ENCODE measurements around the gene NCKAP1.
A peak's percentile ranks its signal among the peaks of the same experiment; 100 is the strongest.
"Not testable (repeated sequence)": the region's sequence is repeated elsewhere in the genome, so short reads cannot be mapped to it uniquely, and the experiment has no call there.

The NCKAP1 gene

DNA sequence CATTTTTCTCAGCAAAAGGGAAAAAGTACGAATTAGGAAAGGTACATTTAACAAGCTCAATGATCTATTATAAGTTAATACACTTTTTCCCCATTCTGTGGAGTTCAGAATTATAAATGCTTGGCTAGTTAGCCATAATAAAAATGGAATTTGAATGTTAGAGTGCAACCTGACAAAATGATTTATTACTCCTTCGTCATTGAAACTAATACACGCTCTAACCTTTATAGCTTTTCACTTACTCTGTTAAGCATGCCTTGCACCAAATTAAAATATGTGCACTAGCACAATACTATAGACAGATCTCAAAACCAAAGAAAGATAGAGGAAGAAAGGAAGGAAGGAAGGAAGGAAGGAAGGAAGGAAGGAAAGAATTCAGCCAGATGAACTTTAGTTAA lies 125.7 kb downstream of the NCKAP1 start:
- FAIRE-seq (no peak), DNase-seq (ENCODE audit: insufficient read length, low spot score) (no peak)
- no peak for TF ChIP-seq POLR2A (IDR thresholded peaks at IDR 0.05; ENCODE audit: low read depth, low read length)

DNA sequence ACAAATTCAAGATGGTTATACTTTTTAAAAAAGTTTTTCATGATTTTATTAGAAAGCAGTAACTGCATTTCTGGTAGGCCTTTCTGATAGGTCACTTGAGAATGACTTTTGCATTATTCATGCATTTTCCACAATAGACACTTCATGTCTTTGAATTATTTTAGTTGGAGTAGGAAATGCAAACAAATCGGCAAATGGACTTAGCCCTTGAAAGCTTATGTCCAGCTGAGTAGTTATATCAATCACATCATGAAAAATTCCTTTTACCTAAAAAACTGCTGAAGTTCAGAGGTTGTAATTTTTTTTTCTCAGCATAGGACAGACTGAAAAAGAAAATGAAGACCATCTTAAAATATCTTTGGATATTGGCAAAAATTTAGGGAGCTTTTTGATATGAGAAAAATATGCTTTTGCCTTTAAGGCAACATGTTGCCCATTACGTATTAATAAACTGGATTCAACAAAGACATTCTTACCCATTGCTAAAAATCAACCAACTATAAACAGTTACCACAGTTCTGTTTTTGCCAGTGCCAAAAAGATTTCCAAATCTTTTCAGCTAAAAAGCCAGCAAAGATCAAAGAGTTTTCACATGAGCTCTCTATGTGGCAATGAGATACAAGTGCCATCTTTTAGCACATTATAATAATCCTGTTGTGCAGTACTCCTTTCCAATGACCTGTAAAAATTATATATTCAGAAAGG lies 126.3 kb downstream of the NCKAP1 start:
- no peak for DNase-seq (ENCODE audit: insufficient read length, low spot score)
- TF ChIP-seq POLR2A (IDR thresholded peaks at IDR 0.05; ENCODE audit: low read depth, low read length), result no peak
- no peak for FAIRE-seq

DNA sequence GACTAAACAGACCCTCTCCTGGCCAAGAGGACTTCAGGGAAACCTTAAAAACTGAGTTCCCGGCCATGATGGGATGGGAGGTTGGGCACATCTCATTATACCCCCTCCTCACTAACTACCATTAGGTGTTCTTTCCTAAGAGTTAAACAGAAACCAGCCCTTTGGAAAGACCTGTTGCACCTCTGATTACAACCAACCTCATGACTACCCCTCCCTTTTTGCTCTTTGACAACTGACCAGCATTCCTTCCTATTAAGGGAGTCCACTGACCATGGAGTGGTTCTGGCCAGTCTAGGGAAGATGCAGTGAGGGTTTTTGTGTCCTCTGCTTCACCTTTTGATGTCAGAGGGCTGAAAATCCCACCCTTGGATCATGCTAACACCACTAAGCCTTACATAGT lies 127.3 kb downstream of the NCKAP1 start:
- DNase-seq (ENCODE audit: insufficient read length, low spot score) (no peak), FAIRE-seq (no peak)
- TF ChIP-seq POLR2A (IDR thresholded peaks at IDR 0.05; ENCODE audit: low read depth, low read length), result no peak

DNA sequence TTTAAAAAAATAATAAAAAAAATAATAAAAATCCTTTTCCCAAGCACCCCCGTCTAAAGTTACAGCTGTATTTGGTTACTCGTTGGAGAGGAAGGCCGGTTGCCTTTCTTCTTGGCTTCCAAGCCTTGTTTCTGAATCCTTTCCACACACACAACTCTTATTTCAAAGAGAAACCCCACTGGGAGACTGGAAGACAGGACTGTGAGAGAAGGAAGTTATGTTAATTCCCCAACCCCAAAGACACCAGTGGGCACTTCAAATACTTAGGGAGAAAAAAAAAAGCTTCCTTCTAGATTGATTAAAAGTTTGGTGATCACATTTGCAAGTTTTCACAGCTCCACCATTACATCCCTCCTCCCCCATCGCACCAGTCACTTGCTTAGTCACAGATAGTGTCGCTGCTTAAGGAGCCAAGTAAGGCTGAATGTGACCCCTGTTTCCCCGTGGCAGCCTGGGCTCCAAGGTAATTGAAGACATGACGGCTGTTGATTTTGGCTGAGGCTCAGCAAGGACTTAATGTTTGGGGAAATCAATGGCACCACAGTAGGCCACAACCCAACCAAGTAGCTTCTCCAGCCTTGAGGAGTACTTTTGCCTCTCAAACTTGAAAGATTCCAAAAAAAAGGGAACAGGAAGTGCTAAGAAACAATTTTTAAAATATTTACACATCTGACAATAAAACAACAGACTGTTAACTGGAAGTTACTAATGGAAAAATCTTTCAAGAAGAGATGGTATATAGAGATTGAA lies 131.0 kb downstream of the NCKAP1 start:
- FAIRE-seq, result no peak
- DNase-seq (ENCODE audit: insufficient read length, low spot score), result no peak
- no peak for TF ChIP-seq POLR2A (IDR thresholded peaks at IDR 0.05; ENCODE audit: low read depth, low read length)

DNA sequence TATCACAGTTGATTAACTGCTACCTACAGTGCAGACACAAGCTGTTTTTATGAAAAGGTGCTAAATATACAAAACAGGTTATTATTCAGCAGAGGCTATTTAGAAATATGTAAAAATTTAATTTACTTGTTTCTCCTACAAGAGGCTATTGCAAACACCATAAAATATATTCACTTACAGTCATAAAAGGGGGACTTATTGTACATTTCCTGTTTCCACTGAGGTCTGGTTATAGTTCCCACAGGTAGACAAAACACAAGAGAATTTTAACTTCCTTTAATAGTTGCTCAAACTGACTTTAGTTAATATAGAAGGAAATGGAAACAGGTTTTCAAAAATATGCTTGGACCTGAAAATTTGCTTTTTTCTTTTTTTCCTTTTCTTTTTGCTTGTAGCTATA lies 131.8 kb downstream of the NCKAP1 start:
- FAIRE-seq (no peak), DNase-seq (ENCODE audit: insufficient read length, low spot score) (no peak)
- no peak for TF ChIP-seq POLR2A (IDR thresholded peaks at IDR 0.05; ENCODE audit: low read depth, low read length)

DNA sequence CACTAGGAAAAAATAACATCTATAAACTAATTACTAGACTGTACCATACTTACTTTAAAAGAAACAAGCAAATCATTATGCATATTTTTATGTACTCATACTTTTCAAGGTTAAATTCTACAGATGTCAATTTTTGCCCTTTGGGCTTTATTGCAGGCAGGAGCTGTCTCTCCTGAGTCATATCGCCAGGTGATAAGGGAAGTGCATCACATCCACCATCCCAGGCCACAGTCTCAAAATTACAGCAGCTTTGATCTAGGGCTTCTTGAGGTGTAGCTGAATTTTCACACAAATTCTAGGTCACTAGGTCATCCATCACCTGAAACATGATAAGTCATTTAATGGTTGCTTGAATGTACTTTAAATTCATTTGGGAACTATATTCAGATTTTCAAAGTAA lies 133.4 kb downstream of the NCKAP1 start:
- FAIRE-seq, result no peak
- TF ChIP-seq POLR2A (IDR thresholded peaks at IDR 0.05; ENCODE audit: low read depth, low read length), result no peak
- DNase-seq (ENCODE audit: insufficient read length, low spot score), result no peak

DNA sequence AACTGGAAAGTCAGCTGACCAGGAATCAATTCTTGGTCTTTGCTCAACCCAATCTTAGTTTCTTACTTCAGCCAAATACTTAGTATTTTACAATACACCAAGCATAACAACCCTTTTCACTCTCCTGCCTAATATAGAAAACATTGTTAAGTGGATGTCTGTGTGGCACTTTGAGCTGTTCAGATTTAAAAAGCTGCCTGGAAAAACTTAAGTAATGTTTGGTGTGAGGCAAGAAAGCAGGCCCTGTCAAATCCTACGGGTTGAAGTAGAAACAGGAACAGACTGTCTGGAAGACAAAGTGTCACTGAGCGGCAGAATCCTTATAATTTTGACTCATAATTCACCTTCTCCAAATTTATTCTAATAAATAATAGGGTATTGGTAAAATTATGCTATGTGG lies 134.7 kb downstream of the NCKAP1 start:
- FAIRE-seq (no peak), DNase-seq (ENCODE audit: insufficient read length, low spot score) (no peak)
- no peak for TF ChIP-seq POLR2A (IDR thresholded peaks at IDR 0.05; ENCODE audit: low read depth, low read length)

DNA sequence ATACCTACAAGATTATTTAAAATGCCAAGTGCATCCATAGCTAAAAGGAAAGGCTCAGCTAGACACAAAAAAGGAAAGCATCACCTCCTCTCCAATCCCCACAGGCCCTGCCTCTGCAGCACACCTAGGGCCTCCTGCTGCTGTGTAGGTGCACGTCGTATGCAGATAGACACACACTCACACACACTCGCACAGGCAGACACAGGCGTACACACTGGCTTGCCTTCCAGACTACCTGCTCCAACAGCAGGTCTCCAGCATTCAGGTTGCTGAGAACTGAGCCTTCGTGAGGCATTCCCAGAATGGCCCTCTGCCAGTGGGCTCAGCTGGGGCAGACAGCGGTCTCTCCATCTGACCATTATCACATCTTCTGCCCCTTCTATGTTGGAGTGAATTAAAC lies 136.5 kb downstream of the NCKAP1 start:
- TF ChIP-seq POLR2A (IDR thresholded peaks at IDR 0.05; ENCODE audit: low read depth, low read length), result no peak
- no peak for DNase-seq (ENCODE audit: insufficient read length, low spot score)
- FAIRE-seq, result no peak

DNA sequence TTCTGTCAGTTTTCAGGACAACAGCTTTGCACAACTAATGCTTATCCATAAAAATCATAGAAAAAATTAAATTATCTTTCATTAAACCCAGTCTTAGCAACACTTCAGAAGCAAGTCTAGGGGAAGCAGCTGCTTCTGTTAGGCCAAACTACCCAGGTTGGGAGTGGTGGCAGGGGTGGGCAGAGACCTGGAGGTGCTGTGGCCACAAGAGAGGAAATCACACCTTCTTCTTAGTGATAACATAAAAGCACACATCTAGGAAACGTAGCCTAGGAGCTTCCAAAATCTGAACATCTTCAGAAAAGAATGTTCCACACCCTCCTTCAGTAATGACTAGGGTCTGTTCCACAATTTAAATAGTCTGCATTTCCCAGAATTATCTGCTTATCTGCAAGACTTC lies 139.5 kb downstream of the NCKAP1 start:
- FAIRE-seq, result no peak
- no peak for DNase-seq (ENCODE audit: insufficient read length, low spot score)
- no peak for TF ChIP-seq POLR2A (IDR thresholded peaks at IDR 0.05; ENCODE audit: low read depth, low read length)

DNA sequence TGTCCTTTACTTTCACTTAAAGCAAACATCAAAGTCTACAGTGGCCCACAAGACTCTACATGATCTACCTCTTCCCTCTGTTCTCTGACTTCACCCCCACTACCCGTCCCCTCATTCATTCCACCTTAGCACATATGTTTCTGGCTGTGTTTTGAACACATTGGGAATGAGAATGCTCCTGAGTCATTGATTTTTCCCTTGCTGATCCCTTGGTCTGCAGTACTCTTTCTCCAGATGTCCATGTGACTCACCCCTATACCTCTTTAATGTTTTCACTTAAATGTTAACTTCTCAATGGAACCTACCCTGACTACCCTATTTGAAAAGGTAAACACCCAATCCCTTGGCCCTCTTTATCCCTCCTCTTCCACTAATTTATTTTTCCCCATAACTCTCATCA lies 141.1 kb downstream of the NCKAP1 start:
- peak; percentile 25 for DNase-seq (ENCODE audit: insufficient read length, low spot score)
- TF ChIP-seq POLR2A (IDR thresholded peaks at IDR 0.05; ENCODE audit: low read depth, low read length), result no peak
- peak; percentile 23 for FAIRE-seq

DNA sequence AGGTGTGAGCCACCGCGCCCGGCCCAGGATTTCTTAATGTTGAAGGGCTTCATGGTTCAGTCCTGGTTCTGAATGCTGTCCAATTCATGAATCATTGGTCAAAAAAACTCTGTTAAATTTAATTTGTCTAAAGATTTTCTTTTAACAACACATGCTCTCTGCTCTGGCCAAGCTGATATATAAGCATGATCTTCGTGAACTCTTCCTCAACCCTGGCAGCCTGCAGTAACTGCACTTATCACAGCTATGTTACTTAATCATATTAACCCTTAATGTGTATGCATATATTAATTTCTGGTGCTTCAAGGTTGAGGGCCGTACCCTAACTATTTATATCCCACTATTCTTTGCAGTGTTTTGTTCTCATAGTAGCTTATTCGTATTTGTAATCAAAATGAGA lies 142.5 kb downstream of the NCKAP1 start:
- no peak for FAIRE-seq
- DNase-seq (ENCODE audit: insufficient read length, low spot score), result no peak
- TF ChIP-seq POLR2A (IDR thresholded peaks at IDR 0.05; ENCODE audit: low read depth, low read length), result no peak

DNA sequence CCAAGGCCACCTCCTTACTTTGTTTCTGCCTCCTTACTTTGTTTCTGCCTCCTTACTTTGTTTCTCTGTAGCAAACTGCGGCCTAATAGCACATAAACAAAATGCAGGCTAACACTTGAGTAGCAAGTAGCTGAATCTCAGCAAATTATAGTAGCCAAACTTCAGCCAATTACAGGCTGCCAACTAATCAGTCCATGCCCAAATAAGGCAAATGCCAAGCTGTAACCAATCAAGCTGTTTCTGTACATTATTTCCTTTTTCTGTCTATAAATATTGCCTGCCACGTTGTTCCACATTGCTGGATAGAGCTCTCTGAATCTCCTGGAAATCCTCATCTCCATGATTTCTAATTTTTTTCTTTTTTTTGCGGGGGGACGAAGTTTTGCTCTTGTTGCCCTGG lies 143.1 kb downstream of the NCKAP1 start:
- TF ChIP-seq POLR2A (IDR thresholded peaks at IDR 0.05; ENCODE audit: low read depth, low read length), result no peak
- DNase-seq (ENCODE audit: insufficient read length, low spot score) (no peak), FAIRE-seq (no peak)

DNA sequence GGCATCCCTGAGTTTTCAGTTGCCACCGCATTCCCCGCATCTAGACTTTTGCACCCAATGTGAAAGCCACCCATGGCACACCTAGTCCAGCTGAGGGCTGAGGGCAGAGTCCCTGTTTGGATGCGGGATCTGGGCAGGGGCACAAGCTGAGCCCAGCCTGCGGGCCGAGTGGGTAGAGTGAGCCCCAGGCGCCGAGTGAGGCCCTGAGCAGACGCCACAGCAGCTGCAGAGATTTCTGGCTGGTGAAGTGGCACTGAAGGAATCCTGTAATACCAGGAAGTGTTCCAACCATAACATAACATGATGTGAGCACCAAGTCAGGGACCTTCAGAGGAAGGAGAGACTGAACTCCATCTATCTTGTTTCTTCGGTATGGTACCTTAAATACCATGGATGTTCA lies 144.1 kb downstream of the NCKAP1 start:
- DNase-seq (ENCODE audit: insufficient read length, low spot score), result no peak
- no peak for TF ChIP-seq POLR2A (IDR thresholded peaks at IDR 0.05; ENCODE audit: low read depth, low read length)
- FAIRE-seq, result no peak

DNA sequence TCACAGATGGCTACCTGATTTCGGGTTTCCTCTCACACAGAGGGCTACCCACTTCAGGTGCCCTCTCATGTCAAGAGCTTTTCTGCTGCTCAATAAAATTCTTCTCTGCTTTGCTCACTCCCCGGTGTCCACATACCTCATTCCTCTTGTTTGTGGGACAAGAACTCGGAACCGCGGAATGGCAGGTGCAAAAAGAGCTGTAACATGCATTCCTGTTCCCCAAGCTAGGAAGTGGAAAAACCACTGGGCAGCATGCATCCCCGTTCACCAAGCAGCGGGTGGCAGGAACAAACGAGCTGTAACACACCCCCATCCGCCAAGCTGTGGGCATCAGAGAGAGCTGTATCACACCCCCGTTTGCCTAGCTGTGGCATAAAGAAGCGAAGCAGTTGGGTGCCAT lies 144.6 kb downstream of the NCKAP1 start:
- TF ChIP-seq POLR2A (IDR thresholded peaks at IDR 0.05; ENCODE audit: low read depth, low read length), result no peak
- DNase-seq (ENCODE audit: insufficient read length, low spot score), result no peak
- no peak for FAIRE-seq

DNA sequence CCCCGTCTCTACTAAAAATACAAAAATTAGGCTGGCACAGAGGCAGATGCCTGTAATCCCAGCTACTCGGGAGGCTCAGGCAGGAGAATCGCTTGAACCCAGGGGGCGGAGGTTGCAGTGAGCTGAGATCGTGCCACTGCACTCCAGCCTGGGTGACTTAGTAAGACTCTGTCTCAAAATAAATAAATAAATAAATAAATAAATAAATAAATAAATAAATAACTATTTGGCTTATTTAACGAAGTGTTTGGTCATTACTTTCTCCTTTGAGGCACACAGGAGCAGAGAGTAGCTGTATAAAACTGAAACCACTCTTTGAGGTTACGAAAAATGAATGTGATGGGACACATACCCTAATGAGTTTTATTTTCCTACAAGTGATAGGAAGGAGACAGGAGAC lies 145.2 kb downstream of the NCKAP1 start:
- FAIRE-seq; DNase-seq (ENCODE audit: insufficient read length, low spot score): not testable (repeated sequence)
